ENCODE data around the gene FMN1.

The FMN1 gene

DNA sequence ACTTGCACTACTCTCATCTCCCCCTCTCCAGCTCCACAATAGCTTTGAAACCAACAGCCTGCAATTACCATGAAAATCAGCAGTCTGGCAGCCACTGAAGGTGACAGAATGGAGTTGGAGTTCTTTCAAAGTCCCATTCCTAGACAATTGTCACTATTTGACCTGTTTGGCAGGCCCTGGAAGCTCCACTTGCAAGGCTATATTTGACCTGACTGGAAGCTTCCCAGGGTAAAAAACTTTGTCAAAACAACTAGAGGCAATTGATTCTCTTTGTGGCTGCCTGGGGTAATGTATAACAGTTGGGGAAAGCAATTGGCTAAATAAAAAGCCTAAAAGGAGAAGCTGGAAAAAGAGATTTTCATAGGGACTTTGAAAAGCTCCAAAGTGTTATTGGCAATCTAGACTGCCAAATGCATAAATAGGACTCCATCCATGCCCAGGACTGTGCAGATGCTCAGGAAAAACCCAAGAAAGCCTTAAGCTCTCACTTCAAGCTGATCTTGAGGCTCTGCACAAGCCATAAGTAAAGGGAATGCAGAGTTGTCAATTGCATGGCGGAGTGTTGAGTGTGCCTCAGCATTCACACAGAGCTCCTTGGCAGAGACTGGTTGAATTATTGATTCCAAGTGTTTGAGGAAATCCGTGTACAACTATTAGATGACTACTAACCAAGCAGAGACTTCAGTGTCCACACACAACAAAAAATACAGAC, 458.4 kb downstream of the FMN1 start:
- Histone ChIP-seq H3K27ac (no peak overlapping the region), H3K4me3 (ENCODE audit: low read depth, low read length) (no peak overlapping the region), H3K9me3 (ENCODE audit: severe bottlenecking) (no peaks in the 10 kb centered on the region), H3K27me3 (ENCODE audit: insufficient read depth, low read depth, severe bottlenecking) (no peaks in the 10 kb centered on the region), H3K36me3 (no peaks in the 10 kb centered on the region)
- TF ChIP-seq CTCF (IDR thresholded peaks at IDR 0.05; ENCODE audit: low read depth, low read length): no peak
- no peak for DNase-seq

DNA sequence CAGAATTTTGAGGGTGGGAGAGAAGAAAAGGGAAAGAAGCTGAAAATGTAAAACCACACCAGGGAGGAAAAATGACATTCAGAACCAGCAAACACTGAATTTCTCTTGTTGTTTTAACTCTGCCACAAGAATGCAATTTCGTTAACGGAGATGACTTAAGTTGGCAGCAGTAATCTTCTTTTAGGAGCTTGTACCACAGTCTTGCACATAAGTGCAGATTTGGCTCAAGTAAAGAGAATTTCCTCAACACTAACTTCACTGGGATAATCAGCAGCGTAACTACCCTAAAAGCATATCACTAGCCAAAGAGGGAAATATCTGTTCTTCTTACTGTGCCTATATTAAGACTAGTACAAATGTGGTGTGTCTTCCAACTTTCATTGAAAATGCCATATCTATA, 461.2 kb downstream of the FMN1 start:
- no peak for TF ChIP-seq CTCF (IDR thresholded peaks at IDR 0.05; ENCODE audit: low read depth, low read length)
- H3K27ac ChIP-seq: no peak overlapping the region

GRCh38 chr15:32732574-32733157, 461.8 kb downstream of the FMN1 start:
- H3K9me3 ChIP-seq (ENCODE audit: severe bottlenecking): no peaks in the 10 kb centered on the region
- H3K36me3 ChIP-seq: no peaks in the 10 kb centered on the region
- H3K27me3 ChIP-seq (ENCODE audit: insufficient read depth, low read depth, severe bottlenecking): no peaks in the 10 kb centered on the region
- no peak overlapping the region for H3K4me3 ChIP-seq (ENCODE audit: low read depth, low read length)
- H3K27ac ChIP-seq: no peak overlapping the region
- DNase-seq: no peak
- TF ChIP-seq CTCF (IDR thresholded peaks at IDR 0.05; ENCODE audit: low read depth, low read length): no peak

More for the DNA sequence above, 461.2 kb downstream of the FMN1 start:
- H3K36me3 ChIP-seq: no peaks in the 10 kb centered on the region
- no peaks in the 10 kb centered on the region for H3K9me3 ChIP-seq (ENCODE audit: severe bottlenecking)
- DNase-seq: no peak
- H3K4me3 ChIP-seq (ENCODE audit: low read depth, low read length): no peak overlapping the region
- no peaks in the 10 kb centered on the region for H3K27me3 ChIP-seq (ENCODE audit: insufficient read depth, low read depth, severe bottlenecking)

GRCh38 chr15:32730677-32731654, 463.5 kb downstream of the FMN1 start:
- no peak overlapping the region for H3K4me3 ChIP-seq (ENCODE audit: low read depth, low read length)
- no peaks in the 10 kb centered on the region for H3K36me3 ChIP-seq
- no peak for TF ChIP-seq CTCF (IDR thresholded peaks at IDR 0.05; ENCODE audit: low read depth, low read length)
- H3K27me3 ChIP-seq (ENCODE audit: insufficient read depth, low read depth, severe bottlenecking): no peaks in the 10 kb centered on the region
- no peaks in the 10 kb centered on the region for H3K9me3 ChIP-seq (ENCODE audit: severe bottlenecking)
- no peak overlapping the region for H3K27ac ChIP-seq
- no peak for DNase-seq

DNA sequence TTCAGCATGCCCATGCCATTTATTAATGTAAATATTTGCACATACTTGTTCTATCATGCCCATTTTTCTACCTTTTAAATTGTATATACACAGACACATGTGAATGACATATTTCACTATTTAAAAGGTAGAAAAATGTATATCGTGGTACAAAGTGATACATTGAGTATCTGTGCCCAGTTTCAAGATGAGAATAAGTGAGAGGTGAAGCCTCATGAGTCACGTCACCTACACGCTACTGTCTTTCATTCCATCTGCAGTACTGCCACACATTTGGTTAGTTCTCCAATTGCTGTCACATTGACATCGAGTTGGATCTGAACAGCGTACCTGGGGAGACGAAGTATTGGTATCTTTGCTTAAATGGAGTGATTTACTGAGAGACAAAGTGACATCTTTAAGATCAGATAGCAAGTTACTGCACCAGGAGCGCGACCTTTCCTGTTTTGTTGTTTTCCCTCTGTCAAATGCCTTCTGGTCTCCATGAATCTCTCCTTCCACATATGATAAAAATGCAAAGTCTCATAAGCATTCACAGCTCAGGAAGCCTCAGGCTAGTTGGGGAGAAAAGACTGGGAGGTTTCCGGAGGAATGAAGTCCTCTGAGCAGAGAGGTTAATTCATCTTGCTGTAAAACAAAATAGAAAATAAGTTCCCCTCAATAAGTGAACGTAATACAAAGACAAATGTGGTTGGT, 464.7 kb downstream of the FMN1 start:
- Histone ChIP-seq H3K27me3 (ENCODE audit: insufficient read depth, low read depth, severe bottlenecking) (no peaks in the 10 kb centered on the region), H3K9me3 (ENCODE audit: severe bottlenecking) (no peaks in the 10 kb centered on the region), H3K4me3 (ENCODE audit: low read depth, low read length) (no peak overlapping the region), H3K36me3 (no peaks in the 10 kb centered on the region), H3K27ac (no peak overlapping the region)
- no peak for DNase-seq
- TF ChIP-seq CTCF (IDR thresholded peaks at IDR 0.05; ENCODE audit: low read depth, low read length): no peak

Data from WERI-Rb-1 (cell line).